Activated T-helper 2 cell treated with anti-CD3 and anti-CD28 coated beads, Interferon-gamma antibody, Interleukin-2, Interleukin-4, amounts not matched to agents 10 μg/mL and 5 μg/mL and 100 μg/mL, durations not matched to agents 14 hours and 24 hours and 36 hours (primary cell): ENCODE results near the gene RSPH10B2. TPM values are rescaled to one million over a fixed set of nuclear protein-coding genes. Genes with fewer than 3 reads are reported as not detected.
"Not testable (repeated sequence)": the region's sequence is repeated elsewhere in the genome, so short reads cannot be mapped to it uniquely, and the experiment has no call there.

Experiments used
- DNase-seq: peaks from one replicate; pipeline ENCODE4 v3.0.0; 2021; ENCODE audit warnings: low spot score
- H3K27ac Mint-ChIP-seq: one replicate; pipeline ENCODE4 v1.8.0; 2021; ENCODE audit warnings: mixed read lengths
- H3K27me3 Mint-ChIP-seq: one replicate; pipeline ENCODE4 v1.8.0; 2021; ENCODE audit warnings: low read depth, mixed read lengths
- H3K36me3 Mint-ChIP-seq: one replicate; pipeline ENCODE4 v1.8.0; 2021; ENCODE audit warnings: low read depth, mixed read lengths
- H3K4me1 Mint-ChIP-seq: one replicate; pipeline ENCODE4 v1.8.0; 2021; ENCODE audit warnings: low read depth, mixed read lengths
- H3K4me3 Mint-ChIP-seq: one replicate; pipeline ENCODE4 v1.8.0; 2021; ENCODE audit warnings: low read depth, mild to moderate bottlenecking, moderate library complexity, mixed read lengths
- H3K9me3 Mint-ChIP-seq: one replicate; pipeline ENCODE4 v1.8.0; 2021; ENCODE audit warnings: mixed read lengths
- intact Hi-C: fragments of 100-400 bp; cut with micrococcal nuclease; formaldehyde crosslinking; loops from one replicate; pipeline ENCODE4 v1.15.1; 2023
- total RNA-seq: library from RNA; stranded (reverse); gene quantifications from 2 replicates; pipeline ENCODE4 v1.2.3, GENCODE V29; 2022

Gene RSPH10B2
- total RNA-seq, 1 donor from 2014 or later, result not detected

DNA sequence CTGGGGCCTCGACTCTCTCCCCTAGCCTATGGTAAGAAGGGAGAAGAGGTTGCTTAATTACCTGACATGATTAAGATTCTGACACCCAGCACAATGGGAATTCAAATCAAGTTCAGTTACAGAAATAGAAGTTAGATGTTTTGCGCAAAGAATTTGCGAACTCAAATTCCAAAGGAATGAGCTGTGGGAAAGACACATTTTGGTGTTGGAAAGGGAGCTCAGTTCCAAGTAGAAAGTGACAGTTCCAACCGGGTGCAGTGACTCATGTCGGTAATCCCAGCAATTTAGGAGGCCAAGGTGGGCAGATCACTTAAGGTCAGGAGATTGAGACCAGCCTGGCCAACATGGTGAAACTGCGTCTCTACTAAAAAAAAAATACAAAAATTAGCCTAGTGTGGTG lies 76.1 kb downstream of the RSPH10B2 start:
- H3K27ac Mint-ChIP-seq, H3K9me3 Mint-ChIP-seq, DNase-seq, H3K36me3 Mint-ChIP-seq, H3K4me1 Mint-ChIP-seq, H3K4me3 Mint-ChIP-seq, intact Hi-C loops: not testable (repeated sequence)
- peaks cover 15% of the 10 kb centered on the region for H3K27me3 Mint-ChIP-seq

GRCh38 chr7:6831018-6831725 lies 77.3 kb downstream of the RSPH10B2 start:
- Mint-ChIP-seq H3K4me1 (peaks cover 3% of the 10 kb centered on the region), H3K27me3 (peaks cover 18% of the 10 kb centered on the region), H3K27ac (no peak overlapping the region), H3K4me3 (no peak overlapping the region), H3K36me3 (peaks cover 4% of the 10 kb centered on the region), H3K9me3 (no peaks in the 10 kb centered on the region)
- no peak for DNase-seq
- intact Hi-C loops, result no loop called here

GRCh38 chr7:6833636-6834035 lies 79.7 kb downstream of the RSPH10B2 start:
- intact Hi-C loops, result no loop called here
- no peak overlapping the region for H3K27ac Mint-ChIP-seq
- peaks cover 18% of the 10 kb centered on the region for H3K27me3 Mint-ChIP-seq

GRCh38 chr7:6835521-6835920 lies 81.6 kb downstream of the RSPH10B2 start:
- H3K4me1 Mint-ChIP-seq, DNase-seq, H3K27ac Mint-ChIP-seq, H3K4me3 Mint-ChIP-seq, intact Hi-C loops, H3K9me3 Mint-ChIP-seq, H3K36me3 Mint-ChIP-seq: not testable (repeated sequence)
- H3K27me3 Mint-ChIP-seq, result peaks cover 12% of the 10 kb centered on the region

More at GRCh38 chr7:6833636-6834035, 79.7 kb downstream of the RSPH10B2 start:
- no peak for DNase-seq
- Mint-ChIP-seq H3K4me1 (peaks cover 3% of the 10 kb centered on the region), H3K9me3 (no peaks in the 10 kb centered on the region), H3K36me3 (no peaks in the 10 kb centered on the region), H3K4me3 (no peak overlapping the region)

GRCh38 chr7:6837081-6837480 lies 83.2 kb downstream of the RSPH10B2 start:
- DNase-seq, H3K9me3 Mint-ChIP-seq, H3K36me3 Mint-ChIP-seq, H3K4me3 Mint-ChIP-seq, H3K27me3 Mint-ChIP-seq, H3K27ac Mint-ChIP-seq, H3K4me1 Mint-ChIP-seq, intact Hi-C loops: not testable (repeated sequence)

- H3K36me3 Mint-ChIP-seq, H3K27ac Mint-ChIP-seq, intact Hi-C loops, DNase-seq, H3K9me3 Mint-ChIP-seq, H3K27me3 Mint-ChIP-seq, H3K4me3 Mint-ChIP-seq, H3K4me1 Mint-ChIP-seq: not testable (repeated sequence)
These were observed 88.5 kb downstream of the RSPH10B2 start for GRCh38 chr7:6842278-6842921.

GRCh38 chr7:6843092-6843491 lies 89.2 kb downstream of the RSPH10B2 start:
- DNase-seq, H3K4me3 Mint-ChIP-seq, H3K9me3 Mint-ChIP-seq, H3K4me1 Mint-ChIP-seq, H3K27ac Mint-ChIP-seq, H3K27me3 Mint-ChIP-seq, H3K36me3 Mint-ChIP-seq, intact Hi-C loops: not testable (repeated sequence)

GRCh38 chr7:6843654-6844053 lies 89.8 kb downstream of the RSPH10B2 start:
- H3K4me1 Mint-ChIP-seq, intact Hi-C loops, H3K36me3 Mint-ChIP-seq, H3K9me3 Mint-ChIP-seq, H3K4me3 Mint-ChIP-seq, DNase-seq, H3K27ac Mint-ChIP-seq, H3K27me3 Mint-ChIP-seq: not testable (repeated sequence)

DNA sequence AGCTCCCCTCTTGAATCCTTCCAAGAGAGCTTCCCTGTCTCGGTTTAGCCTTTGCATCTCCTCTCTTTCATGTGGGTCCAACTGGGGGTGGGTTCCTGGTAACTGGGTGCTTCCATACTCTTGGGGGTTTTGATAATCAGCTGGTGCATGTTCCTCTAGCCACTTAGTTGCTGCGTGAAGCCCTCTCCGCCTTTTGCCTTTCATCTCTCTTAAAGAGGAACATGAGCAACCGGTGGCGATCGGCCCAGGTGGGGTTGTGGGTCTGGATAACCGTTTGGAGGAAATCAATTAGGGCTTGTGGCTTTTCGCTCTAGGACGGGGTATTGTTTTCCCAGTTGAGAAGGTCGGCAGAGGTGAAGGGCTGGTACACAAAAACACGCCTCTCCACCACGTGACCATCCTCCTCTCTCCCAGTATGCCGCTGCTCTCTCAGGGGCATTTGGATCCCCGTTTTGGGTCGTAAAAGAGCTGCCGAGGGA lies 92.1 kb downstream of the RSPH10B2 start:
- H3K4me1 Mint-ChIP-seq, H3K36me3 Mint-ChIP-seq, DNase-seq, intact Hi-C loops, H3K27me3 Mint-ChIP-seq, H3K4me3 Mint-ChIP-seq, H3K9me3 Mint-ChIP-seq, H3K27ac Mint-ChIP-seq: not testable (repeated sequence)

DNA sequence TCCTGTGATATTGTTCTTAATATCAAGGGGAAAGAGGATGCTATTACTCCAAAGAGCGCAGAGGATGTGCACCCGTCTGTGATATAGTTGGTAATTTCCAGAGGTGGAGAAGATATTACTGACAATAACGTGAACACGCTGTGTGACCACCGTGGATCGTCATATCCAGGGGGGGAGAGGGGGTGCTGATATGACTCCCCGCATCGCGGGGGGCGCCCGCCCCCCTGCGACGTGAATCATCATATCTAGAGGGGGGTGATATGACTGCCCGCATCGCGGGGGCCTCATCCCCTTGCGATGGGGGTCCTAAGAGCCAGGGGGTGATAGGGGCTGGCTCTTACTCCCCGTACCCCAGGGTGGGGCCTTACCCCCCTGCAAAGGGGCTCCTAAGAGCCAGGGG lies 93.8 kb downstream of the RSPH10B2 start:
- H3K27me3 Mint-ChIP-seq, H3K4me1 Mint-ChIP-seq, intact Hi-C loops, H3K36me3 Mint-ChIP-seq, H3K27ac Mint-ChIP-seq, H3K9me3 Mint-ChIP-seq, H3K4me3 Mint-ChIP-seq, DNase-seq: not testable (repeated sequence)

Other genes starting within 250 kb of the RSPH10B2 start
- gene GRID2IP, start 202.6 kb upstream of the RSPH10B2 start, total RNA-seq, result 0.18 and 0.23 TPM in 2 replicates
- 23.9 and 29.9 TPM in 2 replicates for gene ZDHHC4, start 176.6 kb upstream of the RSPH10B2 start, total RNA-seq
- 41.1 and 42.1 TPM in 2 replicates for gene INTS15, start 164.1 kb upstream of the RSPH10B2 start, total RNA-seq
- 0.23 TPM in 2 replicates for gene ZNF853, start 138.5 kb upstream of the RSPH10B2 start, total RNA-seq
- 21.9 and 24.6 TPM in 2 replicates for gene ZNF316, start 116.8 kb upstream of the RSPH10B2 start, total RNA-seq
- gene ZNF12, start 47.2 kb upstream of the RSPH10B2 start, total RNA-seq, result 21.9 and 22.8 TPM in 2 replicates
- gene CCZ1B, start 72.2 kb downstream of the RSPH10B2 start, total RNA-seq, result 83.1 and 85.7 TPM in 2 replicates